HCT116 (cell line): Measurements from ENCODE around the gene PATL1. TPM values are rescaled to one million over a fixed set of nuclear protein-coding genes. Genes with fewer than 3 reads are reported as not detected.

ENCODE experiments used
- ATAC-seq: fragments of 200-7000 bp; cut with Tn5 transposase; 2 replicates; pipeline ENCODE4 v1.9.1; 2020; ENCODE audit warnings: mild to moderate bottlenecking, moderate library complexity
- BruUV-seq: library from RNA; stranded (reverse); fragments of 400-500 nt; replicated peaks from 2 replicates; lab custom pipeline; 2021; lab: Mats Ljungman, UMichigan
- CTCF ChIA-PET: fragments of 300-600 bp; sonication (Branson Sonifier 250); formaldehyde crosslinking; loops from one replicate; lab custom pipeline; 2021; ENCODE audit warnings: antibody characterized with exemption; lab: Charles Lee
- POLR2A ChIA-PET: fragments of 300-600, 350-600 bp; sonication (Branson Sonifier 250); formaldehyde crosslinking; loops from one replicate; lab custom pipeline; 2021; ENCODE audit warnings: antibody characterized with exemption; lab: Charles Lee
- RAD21 ChIA-PET, 2 experiments: fragments of 300-600 bp; sonication (Branson Sonifier 250); formaldehyde crosslinking; loops; one replicate each; lab custom pipeline; 2023; ENCODE audit warnings: low total read pairs in 2 of 2; ENCODE audit not compliant: uncharacterized antibody in 2 of 2, unreplicated experiment in 2 of 2, low non-redundant PET in 1 of 2; lab: Charles Lee
- DNase-seq: peaks from one replicate; pipeline ENCODE4 v3.0.0-alpha.2; 2010; ENCODE audit warnings: low read depth, low spot score
- H2AFZ ChIP-seq: fragments of 200-600 bp; shearing (Covaris generic), sonication (generic); 2 replicates; pipeline ENCODE4 v1.6.1; 2017; ENCODE audit warnings: low read depth, mixed run types, mixed read lengths, antibody characterized with exemption, low read length; ENCODE audit not compliant: poor library complexity, severe bottlenecking
- H3K27ac ChIP-seq: 2 replicates; pipeline ENCODE4 v1.5.1; 2012; ENCODE audit warnings: low read depth, low read length
- H3K27me3 ChIP-seq: fragments of 200-600 bp; sonication (generic); 2 replicates; pipeline ENCODE4 v1.6.1; 2016; ENCODE audit warnings: mixed run types, low read length, mixed read lengths; ENCODE audit not compliant: insufficient read depth
- H3K36me3 ChIP-seq, 2 experiments: fragments of 200-500 bp in 1 of 2; fragments of 200-600 bp in 1 of 2; sonication (Bioruptor generic) in 1 of 2; sonication (generic) in 1 of 2; 2 replicates each; pipeline versions ENCODE4 v1.5.1 to v1.6.1; 2014 to 2016; ENCODE audit warnings: low read length in 2 of 2, inconsistent platforms in 1 of 2, mixed read lengths in 1 of 2, mixed run types in 1 of 2; ENCODE audit not compliant: insufficient read depth in 2 of 2, control insufficient read depth in 1 of 2
- H3K4me1 ChIP-seq, 2 experiments: fragments of 200-600 bp in 1 of 2; sonication (generic) in 1 of 2; 2 replicates each; pipeline versions ENCODE4 v1.5.1 to v1.6.1; 2012 to 2017; ENCODE audit warnings: low read length in 2 of 2, inconsistent platforms in 1 of 2, mild to moderate bottlenecking in 1 of 2, mixed read lengths in 1 of 2, mixed run types in 1 of 2, moderate library complexity in 1 of 2; ENCODE audit not compliant: insufficient read depth in 2 of 2, control insufficient read depth in 1 of 2
- H3K4me2 ChIP-seq: fragments of 200-600 bp; sonication (generic); 2 replicates; pipeline ENCODE4 v1.6.1; 2017; ENCODE audit warnings: mixed run types, low read length, mixed read lengths
- H3K4me3 ChIP-seq, 2 experiments: fragments of 200-600 bp in 1 of 2; sonication (generic) in 1 of 2; replicated peaks in 1 of 2; 2 replicates each; pipeline ENCODE4 v1.5.1; 2011 to 2016; ENCODE audit warnings: low read length in 2 of 2, control low read depth in 1 of 2, low read depth in 1 of 2, mild to moderate bottlenecking in 1 of 2, mixed read lengths in 1 of 2, mixed run types in 1 of 2
- H3K79me2 ChIP-seq: fragments of 200-600 bp; sonication (generic); 2 replicates; pipeline ENCODE4 v1.6.1; 2017; ENCODE audit warnings: mild to moderate bottlenecking, mixed run types, low read length, moderate library complexity, mixed read lengths; ENCODE audit not compliant: insufficient read depth
- H3K9ac ChIP-seq: fragments of 200-600 bp; sonication (generic); 2 replicates; pipeline ENCODE4 v1.6.1; 2016; ENCODE audit warnings: low read length, mixed read lengths
- H3K9me2 ChIP-seq: fragments of 200-600 bp; sonication (generic), shearing (Covaris generic); 2 replicates; pipeline ENCODE4 v1.6.1; 2017; ENCODE audit warnings: mixed run types, mild to moderate bottlenecking, moderate library complexity; ENCODE audit not compliant: insufficient read depth
- H3K9me3 ChIP-seq, 2 experiments: fragments of 200-500 bp in 1 of 2; fragments of 200-600 bp in 1 of 2; sonication (Bioruptor generic) in 1 of 2; sonication (generic) in 1 of 2; 2 replicates each; pipeline ENCODE4 v1.6.1; 2014 to 2017; ENCODE audit warnings: low read length in 2 of 2, mixed read lengths in 2 of 2, inconsistent platforms in 1 of 2, low read depth in 1 of 2, mild to moderate bottlenecking in 1 of 2, mixed run types in 1 of 2, moderate library complexity in 1 of 2; ENCODE audit not compliant: control insufficient read depth in 1 of 2, insufficient read depth in 1 of 2
- H4K20me1 ChIP-seq: fragments of 200-600 bp; sonication (generic), shearing (Covaris generic); 2 replicates; pipeline ENCODE4 v1.6.1; 2017; ENCODE audit warnings: mixed run types, mild to moderate bottlenecking, moderate library complexity; ENCODE audit not compliant: insufficient read depth
- CBX3 ChIP-seq: IDR thresholded peaks from 2 replicates; pipeline ENCODE4 v1.6.1; 2012; ENCODE audit warnings: low read depth
- CEBPB ChIP-seq: IDR thresholded peaks from 2 replicates; pipeline ENCODE4 v1.6.1; 2012; ENCODE audit warnings: low read depth
- EGR1 ChIP-seq: IDR thresholded peaks from 2 replicates; pipeline ENCODE4 v1.6.1; 2012; ENCODE audit warnings: low read depth
- EZH2 ChIP-seq: fragments of 200-600 bp; sonication (generic); IDR thresholded peaks from 2 replicates; pipeline ENCODE4 v1.6.1; 2017; ENCODE audit warnings: antibody characterized with exemption, mixed run types
- EZH2phosphoT487 ChIP-seq: fragments of 200-600 bp; IDR thresholded peaks from 2 replicates; pipeline ENCODE4 v1.6.1; 2018; ENCODE audit warnings: antibody characterized with exemption, borderline replicate concordance
- FOSL1 ChIP-seq: IDR thresholded peaks from 2 replicates; pipeline ENCODE4 v1.6.1; 2012; ENCODE audit warnings: low read depth
- POLR2AphosphoS5 ChIP-seq: IDR thresholded peaks from 2 replicates; pipeline ENCODE4 v1.6.1; 2011; ENCODE audit warnings: mild to moderate bottlenecking, low read depth, low read length, moderate library complexity
- RAD21 ChIP-seq: IDR thresholded peaks from 2 replicates; pipeline ENCODE4 v1.6.1; 2012; ENCODE audit warnings: low read depth, mild to moderate bottlenecking
- SIN3A ChIP-seq: IDR thresholded peaks from 2 replicates; pipeline ENCODE4 v1.6.1; 2012; ENCODE audit warnings: low read depth
- SP1 ChIP-seq: IDR thresholded peaks from 2 replicates; pipeline ENCODE4 v1.6.1; 2012; ENCODE audit warnings: low read depth
- TCF7L2 ChIP-seq: IDR thresholded peaks from 2 replicates; pipeline ENCODE4 v1.7.0; 2011; ENCODE audit warnings: borderline replicate concordance, inconsistent platforms; ENCODE audit not compliant: insufficient read depth, insufficient read length; ENCODE audit errors: extremely low read depth
- ZFX ChIP-seq: fragments of 450-650 bp; IDR thresholded peaks from 2 replicates; pipeline ENCODE4 v1.6.1; 2017
- ZNF274 ChIP-seq: fragments of 200-500 bp; sonication (Bioruptor generic); IDR thresholded peaks from 2 replicates; pipeline ENCODE4 v1.6.1; 2014; ENCODE audit warnings: mild to moderate bottlenecking, low read depth, low read length, inconsistent platforms
- intact Hi-C: fragments of 100-400 bp; cut with micrococcal nuclease; formaldehyde crosslinking; loops from 2 replicates; pipeline ENCODE4 v1.10.0; 2022
- total RNA-seq: library from RNA; stranded (reverse); gene quantifications from one replicate; pipeline ENCODE4 v1.2.1, GENCODE V29; 2021; ENCODE audit not compliant: unreplicated experiment
- TF ChIP-seq, protein P1 (sequence below), 3 experiments: fragments of 200-600 bp in 1 of 3; sonication (generic) in 1 of 3; IDR thresholded peaks in 2 of 3; conservative IDR thresholded peaks in 1 of 3; 2 replicates each; pipeline ENCODE4 v1.5.1; 2012 to 2017; ENCODE audit warnings: low read depth in 2 of 3, low read length in 2 of 3, antibody characterized with exemption in 1 of 3, borderline replicate concordance in 1 of 3, control low read depth in 1 of 3, mild to moderate bottlenecking in 1 of 3, mixed read lengths in 1 of 3, mixed run types in 1 of 3, moderate library complexity in 1 of 3; ENCODE audit not compliant: insufficient read depth in 1 of 3
- TF ChIP-seq, protein P2 (sequence below): IDR thresholded peaks from 2 replicates; pipeline ENCODE4 v1.6.1; 2012
- TF ChIP-seq, protein P3 (sequence below): IDR thresholded peaks from 2 replicates; pipeline ENCODE4 v1.6.1; 2011; ENCODE audit warnings: mild to moderate bottlenecking, low read length, moderate library complexity; ENCODE audit not compliant: insufficient replicate concordance; ENCODE audit errors: extremely low read depth
- TF ChIP-seq, protein P4 (sequence below): IDR thresholded peaks from 2 replicates; pipeline ENCODE4 v1.6.1; 2012

Gene PATL1
- total RNA-seq, 1 experiment from 2014 or later = 37.6 TPM

DNA sequence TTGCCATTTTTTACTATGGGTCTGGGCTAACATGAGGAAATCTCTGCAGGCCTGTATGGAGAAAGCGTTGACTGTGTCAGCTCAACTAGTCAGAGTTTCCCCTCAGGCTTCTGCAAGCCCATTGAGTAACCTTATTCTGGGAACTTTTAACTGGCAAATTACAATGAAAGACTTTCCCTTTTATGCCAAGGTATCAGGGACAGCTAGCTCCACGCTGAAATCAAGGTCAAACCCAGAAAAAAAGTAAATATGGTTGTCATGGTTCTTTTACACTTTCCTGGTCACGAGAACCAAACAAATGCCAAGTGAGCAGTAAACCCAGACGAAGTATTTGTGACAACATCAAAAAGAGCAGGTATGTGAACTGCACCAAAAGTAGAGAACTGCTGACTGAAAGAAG, 67.0 kb downstream of the PATL1 start:
- Histone ChIP-seq H3K36me3 (peaks cover 45 to 62% of the 10 kb centered on the region in 2 experiments), H3K79me2 (peaks cover 29% of the 10 kb centered on the region), H3K4me1 (no peaks in the 10 kb centered on the region), H3K4me3 (no peak overlapping the region), H3K9me3 (no peaks in the 10 kb centered on the region), H4K20me1 (0 out of 2 replicates have a peak, but pooled peaks cover 2% of the 10 kb centered on the region), H3K9me2 (no peaks in the 10 kb centered on the region), H3K27ac (no peak overlapping the region), H3K27me3 (no peaks in the 10 kb centered on the region), H2AFZ (no peak overlapping the region), H3K9ac (no peak overlapping the region), H3K4me2 (no peak overlapping the region)
- intact Hi-C loops = loop anchor here (5.0 kb wide), 1 partner anchor 51 kb away; no protein-coding TSS in a partner anchor
- RAD21 ChIA-PET = no interaction called here
- no TSS peak for BruUV-seq
- no peak for ATAC-seq
- CTCF ChIA-PET = no interaction called here
- TF ChIP-seq ZNF274 = no peak
- no peak for TF ChIP-seq RAD21
- DNase-seq = no peak
- POLR2A ChIA-PET = no interaction called here

DNA sequence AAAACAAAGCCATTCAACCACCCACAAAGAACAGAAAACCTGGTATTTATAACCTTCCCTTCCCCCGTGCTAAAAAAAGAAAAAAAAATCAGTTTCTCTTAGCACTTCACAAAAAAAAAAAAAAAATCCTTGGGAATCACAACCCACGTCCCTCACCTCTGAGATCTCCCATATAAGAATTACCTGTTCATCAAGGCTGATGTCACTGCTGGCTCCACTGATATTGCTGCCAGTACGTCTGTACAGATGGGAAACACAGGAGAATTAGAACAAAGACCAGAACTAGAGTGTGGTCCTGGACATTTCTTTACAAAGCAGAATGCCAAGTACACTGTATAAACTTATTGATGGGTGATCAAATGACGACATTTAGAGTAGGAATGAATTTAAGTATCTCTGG, 68.2 kb downstream of the PATL1 start:
- Histone ChIP-seq H3K9ac (no peak overlapping the region), H3K36me3 (peaks cover 41 to 50% of the 10 kb centered on the region in 2 experiments), H3K27me3 (no peaks in the 10 kb centered on the region), H3K4me3 (no peak overlapping the region), H2AFZ (no peak overlapping the region), H3K9me3 (no peaks in the 10 kb centered on the region), H3K9me2 (no peaks in the 10 kb centered on the region), H3K79me2 (peaks cover 23% of the 10 kb centered on the region), H3K27ac (no peak overlapping the region), H3K4me2 (no peak overlapping the region), H3K4me1 (no peaks in the 10 kb centered on the region), H4K20me1 (no peaks in the 10 kb centered on the region)
- no peak for ATAC-seq
- RAD21 ChIA-PET = no interaction called here
- intact Hi-C loops = loop anchor here (5.0 kb wide), 1 partner anchor 52 kb away; no protein-coding TSS in a partner anchor
- CTCF ChIA-PET = no interaction called here
- no TSS peak for BruUV-seq
- POLR2A ChIA-PET = interaction anchor here (0.7 kb wide), 1 partner anchor 56 kb away, joined by 3 read pairs; no protein-coding TSS in a partner anchor
- no peak for DNase-seq
- TF ChIP-seq, protein P1, sequence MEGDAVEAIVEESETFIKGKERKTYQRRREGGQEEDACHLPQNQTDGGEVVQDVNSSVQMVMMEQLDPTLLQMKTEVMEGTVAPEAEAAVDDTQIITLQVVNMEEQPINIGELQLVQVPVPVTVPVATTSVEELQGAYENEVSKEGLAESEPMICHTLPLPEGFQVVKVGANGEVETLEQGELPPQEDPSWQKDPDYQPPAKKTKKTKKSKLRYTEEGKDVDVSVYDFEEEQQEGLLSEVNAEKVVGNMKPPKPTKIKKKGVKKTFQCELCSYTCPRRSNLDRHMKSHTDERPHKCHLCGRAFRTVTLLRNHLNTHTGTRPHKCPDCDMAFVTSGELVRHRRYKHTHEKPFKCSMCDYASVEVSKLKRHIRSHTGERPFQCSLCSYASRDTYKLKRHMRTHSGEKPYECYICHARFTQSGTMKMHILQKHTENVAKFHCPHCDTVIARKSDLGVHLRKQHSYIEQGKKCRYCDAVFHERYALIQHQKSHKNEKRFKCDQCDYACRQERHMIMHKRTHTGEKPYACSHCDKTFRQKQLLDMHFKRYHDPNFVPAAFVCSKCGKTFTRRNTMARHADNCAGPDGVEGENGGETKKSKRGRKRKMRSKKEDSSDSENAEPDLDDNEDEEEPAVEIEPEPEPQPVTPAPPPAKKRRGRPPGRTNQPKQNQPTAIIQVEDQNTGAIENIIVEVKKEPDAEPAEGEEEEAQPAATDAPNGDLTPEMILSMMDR (IDR thresholded peaks at IDR 0.05 in 2 of 3, conservative IDR thresholded peaks at IDR 0.05 in 1 of 3; ENCODE audit: borderline replicate concordance in 1 of 3, insufficient read depth in 1 of 3, low read depth in 2 of 3, low read length in 2 of 3) = no peak
- TF ChIP-seq, protein P2, sequence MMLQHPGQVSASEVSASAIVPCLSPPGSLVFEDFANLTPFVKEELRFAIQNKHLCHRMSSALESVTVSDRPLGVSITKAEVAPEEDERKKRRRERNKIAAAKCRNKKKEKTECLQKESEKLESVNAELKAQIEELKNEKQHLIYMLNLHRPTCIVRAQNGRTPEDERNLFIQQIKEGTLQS = no peak
- TF ChIP-seq POLR2AphosphoS5 (no peak), EZH2phosphoT487 (no peak), CEBPB (no peak), SP1 (no peak), FOSL1 (no peak), ZNF274 (no peak), SIN3A (no peak), EZH2 (no peak), ZFX (no peak), EGR1 (no peak), TCF7L2 (no peak), CBX3 (no peak)
- TF ChIP-seq, protein P3, sequence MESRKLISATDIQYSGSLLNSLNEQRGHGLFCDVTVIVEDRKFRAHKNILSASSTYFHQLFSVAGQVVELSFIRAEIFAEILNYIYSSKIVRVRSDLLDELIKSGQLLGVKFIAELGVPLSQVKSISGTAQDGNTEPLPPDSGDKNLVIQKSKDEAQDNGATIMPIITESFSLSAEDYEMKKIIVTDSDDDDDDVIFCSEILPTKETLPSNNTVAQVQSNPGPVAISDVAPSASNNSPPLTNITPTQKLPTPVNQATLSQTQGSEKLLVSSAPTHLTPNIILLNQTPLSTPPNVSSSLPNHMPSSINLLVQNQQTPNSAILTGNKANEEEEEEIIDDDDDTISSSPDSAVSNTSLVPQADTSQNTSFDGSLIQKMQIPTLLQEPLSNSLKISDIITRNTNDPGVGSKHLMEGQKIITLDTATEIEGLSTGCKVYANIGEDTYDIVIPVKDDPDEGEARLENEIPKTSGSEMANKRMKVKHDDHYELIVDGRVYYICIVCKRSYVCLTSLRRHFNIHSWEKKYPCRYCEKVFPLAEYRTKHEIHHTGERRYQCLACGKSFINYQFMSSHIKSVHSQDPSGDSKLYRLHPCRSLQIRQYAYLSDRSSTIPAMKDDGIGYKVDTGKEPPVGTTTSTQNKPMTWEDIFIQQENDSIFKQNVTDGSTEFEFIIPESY = no peak
- TF ChIP-seq, protein P4, sequence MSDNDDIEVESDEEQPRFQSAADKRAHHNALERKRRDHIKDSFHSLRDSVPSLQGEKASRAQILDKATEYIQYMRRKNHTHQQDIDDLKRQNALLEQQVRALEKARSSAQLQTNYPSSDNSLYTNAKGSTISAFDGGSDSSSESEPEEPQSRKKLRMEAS = no peak
